Stimulated activated CD4-positive, alpha-beta T cell treated with anti-CD3 and anti-CD28 coated beads, TNF-alpha, amount 100 ng/mL, for 24 hours (primary cell): ENCODE data around the gene PCSK9.

ENCODE experiments used
- DNase-seq, 3 experiments: peaks; one replicate each; pipeline ENCODE4 v3.0.0-alpha.2; 2020; ENCODE audit warnings: low read depth in 3 of 3

Gene PCSK9

DNA sequence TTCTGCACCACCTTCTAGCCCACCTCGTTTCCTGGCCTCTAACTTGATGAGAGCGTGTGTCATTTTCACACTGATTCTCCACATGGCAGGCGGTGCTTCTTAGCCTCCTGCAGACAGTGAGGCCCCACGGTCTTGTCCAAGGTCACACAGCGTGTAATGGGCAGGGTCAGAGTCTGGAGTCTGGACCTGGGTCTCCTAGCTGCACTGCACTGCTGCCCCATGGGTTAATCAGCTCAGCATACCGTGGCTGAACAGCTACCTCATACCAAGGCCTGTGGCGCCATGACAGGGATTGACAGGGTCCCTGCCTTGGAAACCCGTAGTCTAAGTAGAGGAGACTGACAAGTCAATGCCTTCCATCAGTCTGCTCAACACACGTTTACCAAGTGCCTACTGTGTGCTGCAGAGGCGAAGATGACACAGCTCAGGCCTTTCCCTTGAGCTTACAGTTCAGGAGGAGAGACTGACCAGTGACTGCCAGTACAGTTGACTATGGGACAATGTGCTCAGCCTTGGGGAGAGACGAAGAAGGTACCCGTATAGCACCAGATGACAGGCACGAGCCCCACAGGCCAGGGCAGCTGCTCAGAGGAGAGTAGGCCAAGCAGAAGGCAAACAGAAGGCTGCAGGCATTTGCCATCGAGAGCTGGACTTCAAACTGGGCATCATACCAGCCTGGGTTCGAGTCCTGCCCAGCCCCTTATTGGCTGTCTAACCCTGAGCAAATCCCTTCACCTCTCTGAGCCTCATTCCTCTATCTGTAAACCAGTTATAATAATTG is 5.5 kb downstream of the PCSK9 start:
- DNase-seq = no peak

DNA sequence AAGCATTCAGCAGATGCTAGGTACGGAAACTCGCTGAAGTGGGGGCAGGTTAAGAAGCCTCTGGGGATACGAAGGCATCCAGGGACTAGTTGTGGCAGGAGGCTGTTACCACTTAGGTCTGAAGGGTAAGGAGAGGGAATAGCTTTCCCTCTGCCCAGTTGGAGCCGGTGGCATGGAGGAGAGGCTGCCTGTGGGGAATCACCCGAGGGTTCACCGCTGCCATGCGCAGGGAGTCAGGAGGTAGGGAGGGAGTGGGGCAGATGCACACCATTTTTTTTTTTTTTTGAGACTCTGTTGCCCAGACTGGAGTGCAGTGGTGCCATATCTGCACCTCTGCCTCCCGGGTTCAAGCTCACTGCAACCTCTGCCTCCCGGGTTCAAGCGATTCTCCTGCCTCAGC is 6.1 kb downstream of the PCSK9 start:
- no peak for DNase-seq

DNA sequence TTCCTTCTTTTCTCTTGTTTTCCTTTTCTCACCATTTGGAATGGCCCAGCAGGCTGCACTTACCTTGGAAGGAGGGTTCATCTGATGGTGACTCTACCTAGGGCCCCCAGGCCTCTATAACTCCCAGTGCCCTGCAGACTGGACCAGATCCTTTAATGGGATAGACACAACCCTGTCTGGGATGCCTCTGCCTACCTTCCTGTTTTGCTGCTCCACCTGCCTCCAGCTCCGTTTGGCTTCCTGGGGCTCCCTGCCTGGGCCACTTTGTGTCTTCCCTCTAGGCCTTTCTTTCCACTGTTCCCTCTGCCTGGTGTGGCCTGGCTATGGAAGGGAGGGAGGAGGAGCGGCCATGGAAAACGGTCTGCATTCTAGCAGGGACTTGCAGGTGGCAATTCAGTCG is 7.5 kb downstream of the PCSK9 start:
- no peak for DNase-seq

DNA sequence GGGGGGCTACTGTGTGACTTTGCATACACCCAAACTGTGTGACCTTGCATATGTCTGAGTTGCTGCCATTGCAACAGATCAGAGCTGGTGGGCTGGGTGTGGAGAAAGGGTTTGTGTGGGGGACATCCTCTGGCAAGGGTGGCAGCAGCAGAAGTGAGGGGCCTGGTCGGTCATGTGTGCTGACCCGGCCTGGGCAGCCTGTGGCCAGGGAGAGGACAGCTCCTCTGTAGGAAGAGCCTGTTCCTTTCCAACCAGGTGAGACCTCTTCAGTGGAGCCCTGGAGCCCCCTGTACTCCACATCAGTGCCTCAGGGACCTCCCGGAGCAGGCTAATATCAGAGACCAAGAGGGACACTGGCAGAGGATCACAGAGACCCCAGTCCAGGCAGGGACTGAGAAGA is 8.3 kb downstream of the PCSK9 start:
- no peak for DNase-seq

DNA sequence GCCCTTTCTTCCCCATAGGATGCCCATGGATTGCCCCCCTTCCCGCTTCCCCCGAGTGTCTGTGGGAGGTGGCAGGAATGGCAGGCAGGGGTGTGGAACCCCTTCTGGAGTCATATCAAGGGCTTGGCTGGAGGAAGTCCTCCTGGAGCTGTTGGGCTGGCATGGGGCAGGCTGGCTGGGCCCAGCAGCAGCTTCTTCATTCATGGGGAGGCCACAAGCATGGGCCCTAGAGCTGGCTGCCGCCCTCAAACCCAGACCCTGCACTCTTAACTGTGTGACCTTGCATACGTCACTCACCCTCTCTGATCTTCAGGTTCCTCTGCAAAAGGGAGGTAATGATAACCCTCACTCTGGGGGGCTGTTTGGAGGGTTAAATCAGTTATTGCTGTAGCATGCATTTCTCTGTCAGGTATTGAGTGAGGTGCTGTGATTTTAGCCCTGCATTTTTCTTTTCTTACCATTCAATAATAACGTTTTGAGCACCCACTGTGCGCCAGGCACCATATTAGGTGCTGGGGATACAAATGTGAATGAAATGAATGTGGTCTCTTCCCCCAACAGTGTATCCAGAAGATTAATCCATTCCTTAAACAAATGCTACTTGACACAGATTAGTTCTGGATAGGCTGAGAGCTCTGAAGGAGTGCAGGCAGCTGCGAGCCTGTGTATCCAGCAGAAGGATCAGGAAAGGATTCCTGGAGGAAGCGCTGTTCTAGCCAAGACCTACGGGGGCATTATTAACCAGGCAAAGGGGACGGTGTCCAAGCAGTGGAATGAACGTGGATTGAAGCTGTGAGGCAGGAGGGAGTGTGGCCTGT is 9.3 kb downstream of the PCSK9 start:
- DNase-seq = no peak

DNA sequence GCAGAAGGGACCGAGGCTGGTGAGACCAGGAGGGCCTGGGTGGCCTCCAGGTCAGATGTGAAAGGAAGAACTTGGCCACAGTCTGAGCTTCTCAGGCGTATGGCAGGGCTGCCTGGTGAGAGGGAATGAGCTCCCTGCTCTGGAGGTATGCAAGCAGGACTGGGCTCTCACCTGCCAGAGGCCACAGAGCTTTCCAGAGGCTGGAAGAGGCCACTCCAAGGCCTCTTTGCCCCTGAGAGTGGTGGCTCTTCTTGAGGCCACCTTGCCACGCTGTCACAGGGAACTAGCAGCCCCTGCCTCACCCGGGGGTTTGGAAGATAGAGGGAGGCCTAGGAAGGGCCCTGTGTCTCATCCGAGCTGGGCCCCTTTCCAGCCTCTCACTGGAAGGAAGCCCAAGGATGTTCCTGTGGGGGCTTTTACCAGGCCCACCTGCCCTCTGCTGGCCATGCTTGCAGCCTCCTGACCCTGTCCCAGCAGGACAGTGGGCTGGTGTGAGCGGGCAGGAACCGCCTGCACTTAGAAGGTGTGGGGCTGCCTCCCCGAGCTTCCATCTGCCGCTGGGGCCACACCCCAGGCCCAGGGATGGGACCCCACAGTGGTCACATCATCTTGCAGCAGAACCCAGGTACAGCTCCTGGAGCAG is 10.0 kb downstream of the PCSK9 start:
- DNase-seq = no peak

DNA sequence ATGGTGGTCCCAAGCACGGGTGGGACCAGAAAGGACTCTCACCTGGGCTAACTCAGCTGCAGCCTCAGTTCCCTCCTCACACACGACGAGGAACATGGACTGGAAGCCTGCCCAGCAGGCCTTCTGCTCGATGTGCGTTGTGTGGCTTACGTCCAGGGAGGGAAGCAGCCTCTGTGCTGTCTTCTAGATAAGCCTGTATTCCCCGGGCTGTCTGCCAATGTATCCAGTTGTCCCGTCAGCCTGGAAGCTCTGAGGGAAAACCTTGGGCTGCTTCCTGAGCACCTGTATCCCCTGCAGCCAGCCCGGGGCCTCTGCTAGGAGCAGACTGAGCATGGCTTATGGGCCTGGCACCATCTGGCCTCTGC is 10.5 kb downstream of the PCSK9 start:
- no peak for DNase-seq

DNA sequence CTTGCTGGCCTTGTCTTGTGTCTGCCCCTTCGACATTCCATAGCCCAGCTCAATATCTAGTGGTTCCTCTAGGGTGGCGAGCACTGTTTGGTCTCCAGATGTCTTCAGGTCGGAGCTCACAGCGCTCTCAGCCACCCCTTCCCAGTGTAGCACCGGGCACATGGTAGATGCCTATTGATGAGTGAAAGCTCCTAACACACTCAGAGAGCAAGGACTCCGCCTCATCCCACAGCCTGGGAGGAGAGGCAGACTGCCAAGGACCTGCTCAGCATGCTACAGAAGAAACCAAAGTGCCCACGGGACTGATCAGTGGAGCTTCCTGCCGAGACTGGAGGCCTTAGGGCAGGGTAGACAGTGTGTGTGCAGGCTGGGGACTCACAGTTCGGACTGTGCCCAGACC is 10.9 kb downstream of the PCSK9 start:
- DNase-seq = no peak

DNA sequence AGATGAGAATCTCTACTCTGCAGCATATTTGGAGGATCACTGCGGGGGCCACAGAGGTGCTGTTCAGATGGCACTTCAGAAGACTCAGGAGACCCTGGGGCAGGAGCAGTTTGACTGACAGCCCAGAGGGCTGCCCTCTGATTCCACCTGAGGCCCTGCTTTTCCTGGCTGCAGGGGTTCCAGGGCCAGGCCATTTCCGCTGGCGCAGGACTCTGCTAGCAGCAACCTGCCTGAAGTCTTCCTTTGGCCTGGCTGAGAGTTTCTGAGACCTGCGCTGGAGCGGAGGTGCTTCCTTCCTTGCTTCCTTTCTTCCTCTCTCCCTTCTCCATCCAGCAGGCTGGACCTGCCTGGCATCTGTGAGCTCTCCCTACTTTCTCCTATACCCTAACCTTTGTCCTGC is 11.8 kb downstream of the PCSK9 start:
- DNase-seq = no peak

DNA sequence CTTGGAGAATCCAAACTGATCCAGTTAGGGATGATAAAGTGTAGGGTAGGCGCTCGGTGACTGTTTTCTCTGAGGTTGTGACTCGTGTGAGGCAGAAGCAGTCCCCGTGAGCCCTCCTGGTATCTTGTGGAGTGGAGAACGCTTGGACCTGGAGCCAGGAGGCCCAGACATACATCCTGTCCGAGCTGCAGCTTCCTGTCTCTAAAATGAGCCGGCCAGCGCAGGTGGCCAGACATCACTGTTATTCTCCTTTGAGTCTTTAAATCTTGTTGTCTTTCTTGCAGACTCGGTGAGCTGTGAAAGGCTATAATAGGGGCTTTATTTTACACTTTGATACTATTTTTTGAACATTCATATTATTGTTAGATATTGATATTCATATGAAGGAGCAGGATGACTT is 12.3 kb downstream of the PCSK9 start:
- DNase-seq = no peak

DNA sequence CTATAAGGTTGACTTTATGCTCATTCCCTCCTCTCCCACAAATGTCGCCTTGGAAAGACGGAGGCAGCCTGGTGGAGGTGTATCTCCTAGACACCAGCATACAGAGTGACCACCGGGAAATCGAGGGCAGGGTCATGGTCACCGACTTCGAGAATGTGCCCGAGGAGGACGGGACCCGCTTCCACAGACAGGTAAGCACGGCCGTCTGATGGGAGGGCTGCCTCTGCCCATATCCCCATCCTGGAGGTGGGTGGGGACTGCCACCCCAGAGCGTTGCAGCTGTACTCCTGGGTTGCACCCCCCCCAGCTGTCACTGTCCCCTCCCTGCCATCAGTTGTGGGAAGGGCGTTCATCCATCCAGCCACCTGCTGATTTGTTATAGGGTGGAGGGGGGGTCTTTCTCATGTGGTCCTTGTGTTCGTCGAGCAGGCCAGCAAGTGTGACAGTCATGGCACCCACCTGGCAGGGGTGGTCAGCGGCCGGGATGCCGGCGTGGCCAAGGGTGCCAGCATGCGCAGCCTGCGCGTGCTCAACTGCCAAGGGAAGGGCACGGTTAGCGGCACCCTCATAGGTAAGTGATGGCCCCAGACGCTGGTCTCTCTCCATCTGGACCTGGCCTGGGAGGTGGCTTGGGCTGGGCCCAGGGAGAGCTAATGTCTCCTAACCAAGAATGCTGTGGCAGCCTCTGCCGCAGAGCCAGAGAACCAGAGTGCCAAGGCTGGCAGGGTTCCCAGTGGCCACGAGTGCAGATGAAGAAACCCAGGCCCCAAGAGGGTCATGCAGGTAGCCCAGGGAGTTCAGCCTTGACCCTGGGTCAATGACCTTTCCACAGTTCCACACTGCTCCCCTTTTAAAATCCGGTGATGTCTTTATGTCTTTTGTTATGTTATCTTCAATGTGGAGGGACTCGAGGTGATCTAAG is 13.1 kb downstream of the PCSK9 start:
- no peak for DNase-seq

DNA sequence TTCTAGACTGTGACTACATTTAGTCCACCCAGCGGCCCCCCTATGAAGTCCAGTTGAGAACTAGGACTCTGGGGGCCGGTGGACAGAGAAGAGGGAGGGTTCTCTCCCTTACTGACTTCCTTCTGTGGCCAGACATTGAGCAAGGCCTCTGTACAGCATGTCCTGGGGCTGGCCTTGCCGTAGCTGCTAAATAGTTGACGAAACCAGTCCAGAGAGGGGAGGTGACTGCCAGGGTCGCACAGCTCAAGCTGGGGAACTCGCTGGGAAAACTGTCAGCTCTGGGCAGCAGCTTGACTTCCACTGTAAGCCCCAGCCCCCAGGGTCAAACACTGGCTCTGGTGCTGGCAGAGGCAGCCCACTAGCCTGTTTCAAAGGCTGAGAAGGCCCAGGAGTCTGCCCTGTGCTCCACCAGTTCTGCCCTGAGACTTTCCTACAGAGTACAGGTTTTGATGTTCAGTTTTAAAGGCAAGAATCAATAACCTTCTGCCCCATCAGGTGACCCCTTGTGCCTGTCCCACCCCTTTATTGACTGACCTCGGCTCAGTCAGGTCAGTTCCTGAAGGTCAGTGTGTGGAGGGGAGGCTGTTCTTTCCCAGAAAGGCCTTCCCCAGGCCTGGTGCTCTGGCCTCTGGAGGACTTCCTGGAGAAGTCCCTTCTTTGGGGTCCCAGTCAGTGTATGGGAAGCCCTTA is 14.1 kb downstream of the PCSK9 start:
- no peak for DNase-seq

DNA sequence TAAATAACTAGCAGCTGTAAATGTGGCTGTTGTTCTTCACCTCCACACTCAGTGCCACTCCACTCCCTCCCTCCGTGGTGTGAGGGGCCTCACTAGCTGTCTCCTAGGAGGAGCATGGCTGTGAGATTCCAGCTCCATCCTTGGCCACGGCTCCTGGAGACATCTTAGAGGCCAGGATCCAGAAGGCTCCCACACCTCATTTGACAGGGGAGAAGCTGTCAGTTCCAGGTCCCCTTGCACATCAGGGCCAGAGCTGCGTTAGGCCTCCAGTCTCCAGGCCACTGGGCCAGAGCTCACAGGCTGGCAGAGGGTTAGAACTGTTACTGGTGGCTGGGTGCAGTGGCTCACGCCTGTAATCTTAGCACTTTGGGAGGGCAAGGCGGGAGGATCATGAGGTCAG is 15.0 kb downstream of the PCSK9 start:
- no peak for DNase-seq

DNA sequence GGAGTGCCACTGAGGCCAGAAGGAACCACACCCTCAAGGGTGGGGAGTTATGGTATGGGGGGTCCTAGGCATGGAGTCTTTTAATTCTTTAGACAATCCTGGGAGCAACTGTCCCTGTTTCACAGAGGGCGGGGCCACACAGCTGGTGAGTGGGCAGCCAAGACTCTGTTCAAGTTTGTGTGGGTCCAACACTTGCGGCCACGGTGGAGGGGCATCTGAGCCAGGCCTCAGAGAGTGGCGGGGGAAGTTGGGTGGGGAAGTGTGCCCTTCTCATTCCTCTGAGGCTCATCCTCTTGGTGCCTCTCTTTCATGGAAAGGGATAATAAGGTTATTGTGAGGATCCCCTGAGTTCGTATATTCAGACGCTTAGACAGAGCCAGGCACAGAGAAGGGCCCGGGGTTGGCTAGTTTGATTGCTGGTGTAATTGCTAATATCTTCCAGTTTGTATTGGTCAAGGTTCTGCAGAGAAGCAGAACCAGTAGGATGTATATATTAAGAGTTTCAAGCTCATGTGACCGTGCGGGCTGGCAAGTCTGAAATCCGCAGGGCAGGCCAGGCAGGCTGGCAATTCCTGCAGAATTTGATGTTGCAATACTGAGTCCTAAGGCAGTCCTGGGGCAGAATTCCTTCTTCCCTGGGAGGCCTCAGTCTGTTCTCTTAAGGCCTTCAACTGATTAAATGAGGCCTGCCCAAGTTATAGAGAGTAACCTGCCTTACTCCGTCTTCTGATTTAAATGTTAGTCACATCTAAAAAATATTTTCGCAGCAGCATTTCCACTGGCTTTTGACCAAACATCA is 15.9 kb downstream of the PCSK9 start:
- no peak for DNase-seq

DNA sequence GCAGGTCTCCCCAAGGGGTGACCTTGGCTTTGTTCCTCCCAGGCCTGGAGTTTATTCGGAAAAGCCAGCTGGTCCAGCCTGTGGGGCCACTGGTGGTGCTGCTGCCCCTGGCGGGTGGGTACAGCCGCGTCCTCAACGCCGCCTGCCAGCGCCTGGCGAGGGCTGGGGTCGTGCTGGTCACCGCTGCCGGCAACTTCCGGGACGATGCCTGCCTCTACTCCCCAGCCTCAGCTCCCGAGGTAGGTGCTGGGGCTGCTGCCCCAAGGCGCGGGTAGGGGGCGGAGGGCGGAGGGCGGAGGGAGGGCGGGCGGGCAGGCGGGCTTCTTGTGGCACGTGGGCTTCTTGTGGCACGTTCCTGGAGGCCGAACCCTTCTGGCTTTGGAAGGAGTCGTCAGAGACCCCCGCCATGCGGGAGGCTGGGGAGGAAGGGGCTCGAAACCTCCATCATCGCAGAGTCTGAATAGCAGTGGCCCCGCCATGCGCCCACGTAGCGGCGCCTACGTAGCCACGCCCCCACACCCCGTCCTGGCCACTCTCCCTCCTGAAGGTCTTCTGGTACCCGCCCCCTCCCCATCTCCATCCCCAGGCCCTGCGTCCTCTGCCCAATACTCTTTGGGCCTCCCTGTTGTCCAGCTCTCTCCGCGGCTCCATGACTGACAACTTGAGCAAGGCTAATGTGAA is 16.7 kb downstream of the PCSK9 start:
- DNase-seq = no peak

DNA sequence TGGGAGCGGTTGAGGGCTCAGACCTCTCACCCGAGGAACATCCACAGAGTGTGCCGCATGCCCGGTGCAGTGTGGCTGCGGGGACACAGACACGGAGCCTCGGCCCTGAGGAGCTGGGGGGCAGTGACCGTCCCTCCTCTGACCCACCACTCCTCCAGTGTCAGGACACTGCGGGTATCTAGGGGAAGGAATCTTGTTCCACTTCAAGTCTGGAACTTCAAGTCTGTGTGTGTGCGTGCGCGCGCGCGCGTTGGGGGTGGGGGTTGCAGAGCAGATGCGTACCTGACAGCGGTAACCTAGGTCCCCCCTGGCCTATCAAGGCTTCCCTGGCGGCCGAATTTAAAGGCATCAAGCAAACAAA is 17.3 kb downstream of the PCSK9 start:
- DNase-seq = no peak

DNA sequence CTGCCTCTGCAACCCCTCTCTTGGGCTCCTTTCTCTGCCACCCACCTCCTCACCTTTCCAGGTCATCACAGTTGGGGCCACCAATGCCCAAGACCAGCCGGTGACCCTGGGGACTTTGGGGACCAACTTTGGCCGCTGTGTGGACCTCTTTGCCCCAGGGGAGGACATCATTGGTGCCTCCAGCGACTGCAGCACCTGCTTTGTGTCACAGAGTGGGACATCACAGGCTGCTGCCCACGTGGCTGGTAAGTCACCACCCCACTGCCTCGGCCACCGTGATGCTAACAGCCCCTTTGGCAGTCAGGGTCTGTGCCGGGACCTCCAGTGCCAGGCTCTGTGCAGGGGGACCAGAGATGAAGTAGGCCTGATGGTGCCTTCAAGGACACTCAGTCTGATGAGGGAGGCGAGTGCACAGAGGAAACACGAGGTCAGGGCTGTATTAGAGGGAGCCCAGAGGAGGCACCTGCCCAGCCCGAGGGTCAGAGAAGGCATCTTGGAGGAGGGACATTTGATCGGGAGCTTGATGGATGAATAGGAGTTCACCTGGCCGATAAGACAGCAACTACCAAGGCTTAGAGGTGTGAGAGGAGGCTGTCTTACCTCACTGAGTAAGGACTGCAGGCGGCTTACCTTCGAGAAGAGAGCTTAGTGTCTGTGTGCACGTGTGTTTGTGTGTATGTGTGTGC is 18.1 kb downstream of the PCSK9 start:
- DNase-seq = no peak

DNA sequence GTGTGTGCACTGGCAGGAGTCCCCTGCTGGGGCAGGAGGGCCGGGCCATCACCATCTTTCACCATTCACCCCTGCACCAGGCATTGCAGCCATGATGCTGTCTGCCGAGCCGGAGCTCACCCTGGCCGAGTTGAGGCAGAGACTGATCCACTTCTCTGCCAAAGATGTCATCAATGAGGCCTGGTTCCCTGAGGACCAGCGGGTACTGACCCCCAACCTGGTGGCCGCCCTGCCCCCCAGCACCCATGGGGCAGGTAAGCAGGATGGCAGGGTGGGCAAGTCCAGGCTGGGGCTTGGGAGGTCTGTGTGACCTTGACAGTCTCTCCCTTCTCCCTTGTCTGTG is 18.6 kb downstream of the PCSK9 start:
- DNase-seq = no peak
